ENCODE data around the gene RPL27. TPM values are rescaled to one million over a fixed set of nuclear protein-coding genes. Genes with fewer than 3 reads are reported as not detected.

The RPL27 gene
- total and polyA plus RNA-seq, 2 experiments from 2014 or later = 958 to 971 TPM

GRCh38 chr17:42980274-42980765, 17.9 kb upstream of the RPL27 start, which contains the start of gene RUNDC1:
RUNDC1 (plus strand) TSS chr17:42980565; CDS start chr17:42980577, 12 bp downstream.
- peak within 1 kb of the TSS; percentile 94 for H3K4me3 ChIP-seq
- no peaks in the 10 kb centered on the region for H3K9me3 ChIP-seq (ENCODE audit: low read depth)
- peak within 1 kb of the TSS; percentile 100 for H3K27ac ChIP-seq
- H3K27me3 ChIP-seq = no peaks in the 10 kb centered on the region
- TF ChIP-seq CTCF (IDR thresholded peaks at IDR 0.05; ENCODE audit: low read depth, low read length) = no peak
- DNase-seq (ENCODE audit: low read depth in 1 of 2, low spot score in 1 of 2) = peak; percentile 90 to 95
- H3K4me1 ChIP-seq (ENCODE audit: low read depth) = peaks cover 20% of the 10 kb centered on the region
- peaks cover 4% of the 10 kb centered on the region for H3K36me3 ChIP-seq

- Histone ChIP-seq H3K36me3 (peaks cover 8% of the 10 kb centered on the region), H3K27me3 (no peaks in the 10 kb centered on the region), H3K4me3 (peak overlapping the region; percentile 94), H3K9me3 (ENCODE audit: low read depth) (no peaks in the 10 kb centered on the region), H3K27ac (peak overlapping the region; percentile 100), H3K4me1 (ENCODE audit: low read depth) (peaks cover 20% of the 10 kb centered on the region)
- peak; percentile 54 to 77 for DNase-seq (ENCODE audit: low read depth in 1 of 2, low spot score in 1 of 2)
- no peak for TF ChIP-seq CTCF (IDR thresholded peaks at IDR 0.05; ENCODE audit: low read depth, low read length)
These were observed 17.3 kb upstream of the RPL27 start for GRCh38 chr17:42980766-42981397.

- no peak for TF ChIP-seq CTCF (IDR thresholded peaks at IDR 0.05; ENCODE audit: low read depth, low read length)
- no peaks in the 10 kb centered on the region for H3K9me3 ChIP-seq (ENCODE audit: low read depth)
- no peaks in the 10 kb centered on the region for H3K27me3 ChIP-seq
- H3K4me1 ChIP-seq (ENCODE audit: low read depth) = peaks cover 20% of the 10 kb centered on the region
- H3K36me3 ChIP-seq = peaks cover 17% of the 10 kb centered on the region
- peak overlapping the region; percentile 100 for H3K27ac ChIP-seq
- no peak for DNase-seq (ENCODE audit: low read depth in 1 of 2, low spot score in 1 of 2)
- H3K4me3 ChIP-seq = no peak overlapping the region
These were observed 16.0 kb upstream of the RPL27 start for GRCh38 chr17:42982266-42982665.

- Histone ChIP-seq H3K4me3 (no peak overlapping the region), H3K4me1 (ENCODE audit: low read depth) (peaks cover 8% of the 10 kb centered on the region), H3K9me3 (ENCODE audit: low read depth) (no peaks in the 10 kb centered on the region), H3K27ac (no peak overlapping the region), H3K27me3 (no peaks in the 10 kb centered on the region), H3K36me3 (peaks cover 42% of the 10 kb centered on the region)
- no peak for TF ChIP-seq CTCF (IDR thresholded peaks at IDR 0.05; ENCODE audit: low read depth, low read length)
- DNase-seq (ENCODE audit: low read depth in 1 of 2, low spot score in 1 of 2) = no peak
These were observed 13.0 kb upstream of the RPL27 start for GRCh38 chr17:42985225-42985624.

GRCh38 chr17:42989141-42989540, 9.1 kb upstream of the RPL27 start:
- peaks cover 59% of the 10 kb centered on the region for H3K36me3 ChIP-seq
- H3K27ac ChIP-seq = no peak overlapping the region
- DNase-seq (ENCODE audit: low read depth in 1 of 2, low spot score in 1 of 2) = no peak
- TF ChIP-seq CTCF (IDR thresholded peaks at IDR 0.05; ENCODE audit: low read depth, low read length) = no peak
- H3K4me1 ChIP-seq (ENCODE audit: low read depth) = no peaks in the 10 kb centered on the region
- H3K9me3 ChIP-seq (ENCODE audit: low read depth) = no peaks in the 10 kb centered on the region
- no peaks in the 10 kb centered on the region for H3K27me3 ChIP-seq
- H3K4me3 ChIP-seq = no peak overlapping the region
